IPS-18a (cell line): ENCODE measurements around the gene TRMT44.
"Not testable (repeated sequence)": the region's sequence is repeated elsewhere in the genome, so short reads cannot be mapped to it uniquely, and the experiment has no call there.

ENCODE experiments used
- H3K27ac ChIP-seq: one replicate; pipeline ENCODE4 v1.5.1; 2013; ENCODE audit warnings: low read length
- H3K27me3 ChIP-seq: one replicate; pipeline ENCODE4 v1.6.1; 2013; ENCODE audit warnings: mild to moderate bottlenecking, low read length; ENCODE audit not compliant: control insufficient read depth, insufficient read depth
- H3K36me3 ChIP-seq: one replicate; pipeline ENCODE4 v1.6.1; 2013; ENCODE audit warnings: low read depth, low read length; ENCODE audit not compliant: control insufficient read depth
- H3K4me1 ChIP-seq: one replicate; pipeline ENCODE4 v1.6.1; 2013; ENCODE audit warnings: low read depth, low read length; ENCODE audit not compliant: control insufficient read depth
- H3K4me3 ChIP-seq: one replicate; pipeline ENCODE4 v1.5.1; 2013; ENCODE audit warnings: low read length
- H3K9ac ChIP-seq: one replicate; pipeline ENCODE4 v1.6.1; 2013; ENCODE audit warnings: mild to moderate bottlenecking, low read length, moderate library complexity
- H3K9me3 ChIP-seq: one replicate; pipeline ENCODE4 v1.6.1; 2013; ENCODE audit warnings: low read depth, low read length; ENCODE audit not compliant: control insufficient read depth

TRMT44 gene

DNA sequence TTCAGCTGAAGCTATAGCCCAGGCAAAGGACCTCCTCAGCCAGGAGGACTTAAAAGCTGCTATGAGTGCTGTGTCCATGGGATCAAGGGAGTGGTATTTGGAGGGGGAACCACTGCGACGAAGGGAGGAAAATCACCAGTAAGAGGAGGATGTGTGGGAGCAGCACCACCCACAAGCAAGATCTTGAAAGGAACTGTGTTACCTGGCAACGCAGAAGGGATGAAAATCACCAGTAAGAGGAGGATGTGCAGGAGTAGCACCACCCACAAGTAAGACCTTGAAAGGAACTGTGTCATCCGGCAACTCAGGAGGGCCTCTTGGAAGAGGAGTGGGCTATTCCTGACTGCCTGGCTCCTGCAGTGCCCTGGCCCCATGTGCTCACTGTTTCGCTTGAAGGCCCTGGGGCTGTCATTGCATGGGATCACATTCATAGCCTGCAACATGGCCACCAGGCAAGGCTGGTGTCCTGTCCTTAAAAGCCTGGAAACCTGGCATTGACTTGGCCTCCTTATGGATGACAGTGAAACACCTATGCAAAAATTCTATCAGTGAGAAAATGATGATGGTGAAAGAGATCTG, 48.3 kb downstream of the TRMT44 start:
- no peak overlapping the region for H3K4me3 ChIP-seq
- no peaks in the 10 kb centered on the region for H3K27me3 ChIP-seq
- no peak overlapping the region for H3K9ac ChIP-seq
- no peak overlapping the region for H3K27ac ChIP-seq
- no peaks in the 10 kb centered on the region for H3K9me3 ChIP-seq
- no peaks in the 10 kb centered on the region for H3K36me3 ChIP-seq
- H3K4me1 ChIP-seq = peaks cover 14% of the 10 kb centered on the region

DNA sequence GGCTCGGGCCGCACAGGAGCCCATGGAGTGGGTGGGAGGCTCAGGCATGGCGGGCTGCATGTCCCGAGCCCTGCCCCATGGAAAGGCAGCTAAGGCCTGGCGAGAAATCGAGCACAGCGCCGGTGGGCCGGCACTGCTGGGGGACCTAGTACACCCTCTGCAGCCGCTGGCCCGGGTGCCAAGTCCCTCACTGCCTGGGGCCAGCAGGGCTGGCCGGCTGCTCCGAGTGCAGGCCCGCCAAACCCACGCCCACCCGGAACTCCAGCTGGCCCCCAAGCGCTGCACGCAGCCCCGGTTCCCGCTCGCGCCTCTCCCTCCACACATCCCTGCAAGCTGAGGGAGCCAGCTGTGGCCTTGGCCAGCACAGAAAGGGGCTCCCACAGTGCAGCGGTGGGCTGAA, 50.9 kb downstream of the TRMT44 start:
- not testable (repeated sequence) for H3K27ac ChIP-seq, H3K9me3 ChIP-seq, H3K36me3 ChIP-seq, H3K4me3 ChIP-seq, H3K9ac ChIP-seq, H3K27me3 ChIP-seq
- H3K4me1 ChIP-seq = peaks cover 18% of the 10 kb centered on the region

DNA sequence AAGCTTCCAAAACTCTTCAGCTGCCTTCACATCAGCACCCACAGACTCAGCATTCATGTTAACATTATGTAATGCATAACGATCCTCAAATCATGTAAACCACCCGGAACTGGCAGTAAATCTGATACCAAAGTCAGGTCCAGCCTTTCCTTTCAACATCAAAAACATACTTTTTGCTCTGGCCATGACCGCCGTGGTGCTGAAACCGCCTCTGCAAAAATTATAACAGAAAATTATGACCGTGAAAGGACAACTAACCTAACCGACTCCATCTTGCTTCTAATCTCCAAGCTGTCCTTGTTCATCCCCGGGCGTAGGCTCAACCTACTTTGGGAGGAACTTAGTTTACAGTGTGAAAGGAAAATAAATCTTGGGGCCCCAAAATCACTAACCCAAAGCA, 51.6 kb downstream of the TRMT44 start:
- Histone ChIP-seq H3K4me3 (no peak overlapping the region), H3K27me3 (no peaks in the 10 kb centered on the region), H3K9ac (no peak overlapping the region), H3K36me3 (no peaks in the 10 kb centered on the region), H3K9me3 (no peaks in the 10 kb centered on the region), H3K4me1 (peaks cover 17% of the 10 kb centered on the region), H3K27ac (no peak overlapping the region)

DNA sequence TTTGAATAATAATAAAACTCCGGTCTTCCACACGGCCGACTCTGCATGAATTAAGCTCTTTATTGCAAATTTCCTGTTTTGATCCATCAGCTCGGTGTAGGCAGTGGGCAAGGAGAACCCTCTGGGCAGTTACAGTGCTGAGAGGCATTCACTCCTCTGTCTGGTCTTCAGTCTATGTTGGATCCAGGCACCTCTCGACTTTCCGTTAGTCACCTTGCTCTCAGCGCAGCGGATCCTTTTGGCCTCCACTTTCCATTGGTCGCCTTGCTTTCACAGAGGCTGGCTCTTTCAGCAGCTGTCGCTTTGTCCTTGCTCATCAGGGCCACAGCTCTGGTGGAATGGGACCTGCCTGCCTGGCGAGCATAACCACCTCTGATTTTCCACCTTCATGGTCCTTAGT, 52.9 kb downstream of the TRMT44 start:
- H3K9ac ChIP-seq = no peak overlapping the region
- no peak overlapping the region for H3K4me3 ChIP-seq
- no peaks in the 10 kb centered on the region for H3K9me3 ChIP-seq
- H3K27ac ChIP-seq = no peak overlapping the region
- H3K27me3 ChIP-seq = no peaks in the 10 kb centered on the region
- peaks cover 17% of the 10 kb centered on the region for H3K4me1 ChIP-seq
- H3K36me3 ChIP-seq = no peaks in the 10 kb centered on the region

DNA sequence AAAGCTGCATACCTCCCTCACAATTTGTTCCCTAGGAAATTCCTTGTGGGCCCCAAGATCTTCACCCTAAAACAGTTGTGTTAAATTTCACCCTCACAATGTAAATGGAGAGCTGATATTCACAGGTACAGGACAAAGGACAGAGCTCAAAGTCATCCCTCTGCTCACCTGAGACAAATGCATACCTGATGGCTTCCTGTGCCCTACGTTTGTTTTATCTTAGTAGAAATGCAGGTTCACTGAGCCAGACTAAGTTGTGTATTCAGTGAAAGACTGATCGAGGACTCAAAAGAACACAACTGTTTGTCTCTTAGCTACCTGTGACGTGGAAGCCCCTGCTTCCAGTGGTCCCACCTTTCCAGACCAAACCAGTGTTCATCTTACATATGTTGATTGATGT, 53.6 kb downstream of the TRMT44 start:
- Histone ChIP-seq H3K9me3 (no peaks in the 10 kb centered on the region), H3K27me3 (no peaks in the 10 kb centered on the region), H3K9ac (no peak overlapping the region), H3K36me3 (no peaks in the 10 kb centered on the region), H3K4me1 (peaks cover 17% of the 10 kb centered on the region), H3K27ac (no peak overlapping the region), H3K4me3 (no peak overlapping the region)

DNA sequence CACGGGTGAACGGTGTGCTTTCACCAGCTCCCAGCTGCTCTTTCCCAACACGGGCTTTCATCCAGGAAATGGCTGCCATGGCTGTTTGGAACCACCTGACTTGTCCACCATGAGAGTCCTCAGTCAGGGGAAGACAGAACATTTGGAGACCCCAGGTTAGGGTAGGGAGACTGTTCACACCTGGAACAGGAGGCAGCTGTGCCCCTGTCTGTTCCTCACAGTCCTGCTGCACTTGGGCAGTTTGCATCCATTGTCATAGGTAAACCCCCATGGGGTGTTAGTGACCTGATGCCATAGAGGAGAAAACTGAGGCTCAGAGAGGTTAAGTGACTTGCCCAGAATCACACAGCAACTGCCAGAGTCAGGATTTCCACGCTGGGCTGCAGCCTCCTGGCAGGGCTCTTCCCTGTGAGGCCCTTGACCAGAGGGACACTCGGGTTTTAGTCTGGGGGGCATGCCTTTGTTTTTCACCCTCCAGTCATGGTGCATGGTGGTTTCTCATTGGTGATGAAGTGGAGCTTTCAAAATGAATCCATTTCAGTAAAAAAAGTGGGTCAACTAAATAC, 54.5 kb downstream of the TRMT44 start:
- H3K36me3 ChIP-seq = no peaks in the 10 kb centered on the region
- H3K27me3 ChIP-seq = no peaks in the 10 kb centered on the region
- no peak overlapping the region for H3K27ac ChIP-seq
- H3K4me3 ChIP-seq = no peak overlapping the region
- peaks cover 14% of the 10 kb centered on the region for H3K4me1 ChIP-seq
- no peak overlapping the region for H3K9ac ChIP-seq
- no peaks in the 10 kb centered on the region for H3K9me3 ChIP-seq

DNA sequence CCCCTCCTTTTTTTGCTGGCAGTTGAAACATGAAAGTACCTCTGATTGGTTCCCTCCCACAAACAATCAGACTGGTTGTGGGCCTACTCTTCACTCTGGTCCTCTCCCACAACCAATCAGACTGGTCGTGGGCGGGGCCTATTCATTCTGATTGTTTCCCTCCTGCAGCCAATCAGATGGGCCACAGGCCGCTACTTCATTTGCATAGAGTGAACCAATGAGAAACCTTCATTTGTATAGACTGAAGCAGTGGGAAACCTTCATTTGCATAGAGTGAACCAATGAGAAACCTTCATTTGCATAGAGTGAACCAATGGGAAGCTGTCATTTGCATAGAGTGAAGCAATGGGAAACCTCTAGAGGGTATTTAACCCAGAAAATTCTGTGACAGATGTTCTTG, 55.2 kb downstream of the TRMT44 start:
- no peak overlapping the region for H3K9ac ChIP-seq
- H3K9me3 ChIP-seq = no peaks in the 10 kb centered on the region
- H3K27ac ChIP-seq = no peak overlapping the region
- no peak overlapping the region for H3K4me3 ChIP-seq
- H3K27me3 ChIP-seq = no peaks in the 10 kb centered on the region
- H3K36me3 ChIP-seq = no peaks in the 10 kb centered on the region
- peaks cover 14% of the 10 kb centered on the region for H3K4me1 ChIP-seq

DNA sequence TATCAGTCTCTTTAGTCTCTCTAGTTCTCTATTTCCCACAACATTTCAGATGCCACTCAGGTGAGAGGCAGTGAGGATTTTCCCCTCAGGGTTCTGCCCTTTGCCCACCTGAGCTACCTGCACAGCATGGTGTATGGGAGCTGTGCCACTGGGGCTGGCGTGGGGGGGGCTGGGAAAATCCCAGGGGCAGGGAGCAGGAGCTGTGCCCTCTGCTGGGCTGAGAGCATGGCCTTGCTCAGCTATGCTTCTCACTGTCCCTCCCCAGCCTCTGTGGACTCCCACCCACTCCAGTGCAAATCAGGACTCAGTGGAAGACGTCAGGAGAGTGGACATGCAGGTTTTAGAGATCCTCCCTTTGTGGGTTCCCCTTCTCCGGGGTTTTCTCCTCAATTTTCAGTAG, 57.2 kb downstream of the TRMT44 start:
- Histone ChIP-seq H3K27me3 (no peaks in the 10 kb centered on the region), H3K36me3 (no peaks in the 10 kb centered on the region), H3K27ac (no peak overlapping the region), H3K9me3 (no peaks in the 10 kb centered on the region), H3K4me3 (no peak overlapping the region), H3K4me1 (peaks cover 14% of the 10 kb centered on the region), H3K9ac (no peak overlapping the region)

DNA sequence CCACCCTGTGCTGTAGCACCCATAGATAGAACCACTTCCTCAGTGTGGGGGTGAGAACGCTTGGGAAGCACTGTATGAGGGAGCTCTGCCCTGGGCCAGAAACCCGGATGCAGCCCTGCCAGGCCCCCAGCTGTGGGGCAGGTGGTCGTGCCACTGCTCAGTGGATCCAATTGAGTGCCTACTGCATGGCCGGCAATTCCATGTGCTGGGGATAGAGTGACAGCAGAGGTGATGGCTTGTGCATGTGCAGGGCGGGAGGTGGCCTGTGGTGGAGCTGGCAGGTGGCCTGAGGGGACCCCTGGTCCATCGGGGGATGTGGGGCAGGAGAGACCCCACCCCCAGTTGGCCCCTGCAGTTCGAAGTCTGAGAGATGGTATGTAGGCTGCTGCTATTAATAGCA, 60.4 kb downstream of the TRMT44 start:
- H3K4me1 ChIP-seq = peaks cover 7% of the 10 kb centered on the region
- no peak overlapping the region for H3K27ac ChIP-seq
- no peaks in the 10 kb centered on the region for H3K36me3 ChIP-seq
- H3K9ac ChIP-seq = no peak overlapping the region
- H3K9me3 ChIP-seq = no peaks in the 10 kb centered on the region
- H3K27me3 ChIP-seq = no peaks in the 10 kb centered on the region
- H3K4me3 ChIP-seq = no peak overlapping the region

DNA sequence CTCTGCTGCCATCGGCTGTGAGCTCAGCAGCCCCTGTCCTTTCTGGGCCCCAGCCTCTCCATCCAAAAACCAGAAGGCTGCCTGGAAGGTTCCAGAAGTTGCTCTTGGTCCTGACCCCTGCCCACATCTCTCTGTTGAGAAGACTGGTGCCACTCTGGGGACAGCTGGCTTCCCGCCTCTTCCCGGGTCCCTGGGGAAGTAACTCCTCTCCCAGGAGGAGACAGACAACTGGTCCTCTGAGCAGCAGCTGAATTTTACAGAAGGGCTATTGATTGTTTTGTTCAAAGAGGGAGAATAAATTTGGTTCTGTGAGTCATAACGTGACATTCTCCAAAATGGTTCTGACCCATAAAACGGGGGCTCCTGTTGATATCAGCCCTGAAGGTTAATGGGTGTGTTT, 61.2 kb downstream of the TRMT44 start:
- Histone ChIP-seq H3K9ac (no peak overlapping the region), H3K27ac (no peak overlapping the region), H3K27me3 (no peaks in the 10 kb centered on the region), H3K36me3 (no peaks in the 10 kb centered on the region), H3K4me1 (peaks cover 14% of the 10 kb centered on the region), H3K9me3 (no peaks in the 10 kb centered on the region), H3K4me3 (no peak overlapping the region)

DNA sequence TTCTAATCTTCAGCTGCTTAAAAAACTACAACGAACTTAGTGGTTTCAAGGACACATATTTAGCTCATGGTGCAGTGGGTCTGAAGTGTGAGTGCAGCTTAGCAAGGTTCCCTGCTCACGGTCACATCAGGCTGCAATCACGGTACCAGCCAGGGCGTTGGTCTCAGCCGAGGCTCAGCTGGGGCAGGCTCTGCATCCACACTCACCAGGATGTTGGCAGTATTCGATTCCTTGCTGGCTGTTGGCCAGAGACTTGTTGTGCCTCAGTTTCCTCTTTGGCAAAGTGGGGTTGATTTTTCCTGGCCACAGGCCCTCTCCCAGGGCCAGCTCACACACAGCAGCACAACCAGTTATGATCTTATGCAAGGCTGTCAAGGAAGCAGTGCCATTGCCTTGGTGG, 61.8 kb downstream of the TRMT44 start:
- Histone ChIP-seq H3K4me3 (no peak overlapping the region), H3K9ac (no peak overlapping the region), H3K9me3 (no peaks in the 10 kb centered on the region), H3K36me3 (no peaks in the 10 kb centered on the region), H3K27ac (no peak overlapping the region), H3K27me3 (no peaks in the 10 kb centered on the region), H3K4me1 (peaks cover 20% of the 10 kb centered on the region)

DNA sequence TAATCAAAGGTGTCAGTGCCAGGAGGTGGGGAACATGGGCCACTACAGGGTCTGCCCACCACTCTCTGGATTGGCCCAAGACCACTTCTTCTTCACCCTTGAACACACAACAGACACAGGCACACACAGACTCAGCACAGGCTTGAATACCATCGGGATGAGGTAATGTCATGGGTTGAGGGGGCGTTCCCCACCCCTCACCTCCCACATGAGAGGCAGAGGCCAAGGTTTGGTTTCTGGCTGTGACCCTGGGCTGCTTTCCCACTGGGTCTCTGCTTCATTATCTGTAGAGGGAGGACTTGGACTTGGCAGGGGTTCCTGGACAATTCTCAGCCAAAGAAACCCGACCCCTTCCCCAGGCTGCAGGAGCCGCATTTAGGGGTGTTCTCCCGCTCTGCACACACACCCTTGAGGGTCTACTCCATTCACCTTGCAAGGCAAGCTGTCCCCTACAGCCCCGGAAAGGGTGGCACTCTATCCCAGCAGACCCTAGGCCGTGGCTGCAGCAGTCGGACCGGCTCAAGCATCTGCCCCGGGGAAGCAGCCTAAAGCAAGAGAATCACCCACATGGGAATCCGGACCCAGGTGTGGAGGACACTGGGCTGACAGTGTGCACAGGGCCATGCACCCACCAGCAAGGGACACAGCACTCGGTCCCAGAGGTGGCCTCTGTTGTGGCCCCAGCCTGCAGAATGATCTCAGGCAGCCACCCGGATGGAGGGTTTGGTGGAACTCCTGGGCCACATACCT, 62.4 kb downstream of the TRMT44 start:
- Histone ChIP-seq H3K4me3 (no peak overlapping the region), H3K27ac (no peak overlapping the region), H3K9me3 (no peaks in the 10 kb centered on the region), H3K4me1 (peaks cover 23% of the 10 kb centered on the region), H3K36me3 (no peaks in the 10 kb centered on the region), H3K27me3 (no peaks in the 10 kb centered on the region), H3K9ac (no peak overlapping the region)
